Measurements from ENCODE around the gene DDX52. TPM values are rescaled to one million over a fixed set of nuclear protein-coding genes. Genes with fewer than 3 reads are reported as not detected.

The DDX52 gene
- total and polyA plus RNA-seq, 9 of the 15 experiments (the other 6 are each of a cell fraction or from before 2014, with no cell fraction given): 19.1 to 50.5 (median 34.8) TPM

GRCh38 chr17:37614823-37615222 is 28.4 kb downstream of the DDX52 start (continued):
- TF ChIP-seq, protein P1, sequence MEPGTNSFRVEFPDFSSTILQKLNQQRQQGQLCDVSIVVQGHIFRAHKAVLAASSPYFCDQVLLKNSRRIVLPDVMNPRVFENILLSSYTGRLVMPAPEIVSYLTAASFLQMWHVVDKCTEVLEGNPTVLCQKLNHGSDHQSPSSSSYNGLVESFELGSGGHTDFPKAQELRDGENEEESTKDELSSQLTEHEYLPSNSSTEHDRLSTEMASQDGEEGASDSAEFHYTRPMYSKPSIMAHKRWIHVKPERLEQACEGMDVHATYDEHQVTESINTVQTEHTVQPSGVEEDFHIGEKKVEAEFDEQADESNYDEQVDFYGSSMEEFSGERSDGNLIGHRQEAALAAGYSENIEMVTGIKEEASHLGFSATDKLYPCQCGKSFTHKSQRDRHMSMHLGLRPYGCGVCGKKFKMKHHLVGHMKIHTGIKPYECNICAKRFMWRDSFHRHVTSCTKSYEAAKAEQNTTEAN (CRISPR knock-in tag; IDR thresholded peaks at IDR 0.05): no peak
- TF ChIP-seq CTCFL (IDR thresholded peaks at IDR 0.05; ENCODE audit: borderline replicate concordance, insufficient read depth, low read depth, low read length, poor library complexity, severe bottlenecking): no peak
- no peak for TF ChIP-seq L3MBTL2 (IDR thresholded peaks at IDR 0.05)
- no peak for TF ChIP-seq VEZF1 (CRISPR knock-in tag; IDR thresholded peaks at IDR 0.05)
- TF ChIP-seq IRF1 (CRISPR knock-in tag; IDR thresholded peaks at IDR 0.05; ENCODE audit: borderline replicate concordance): no peak
- no peak for TF ChIP-seq FOXK1 (CRISPR knock-in tag; IDR thresholded peaks at IDR 0.05; ENCODE audit: borderline replicate concordance)
- TF ChIP-seq HOXB6 (CRISPR knock-in tag; IDR thresholded peaks at IDR 0.05; ENCODE audit: borderline replicate concordance): no peak
- TF ChIP-seq, protein P2, sequence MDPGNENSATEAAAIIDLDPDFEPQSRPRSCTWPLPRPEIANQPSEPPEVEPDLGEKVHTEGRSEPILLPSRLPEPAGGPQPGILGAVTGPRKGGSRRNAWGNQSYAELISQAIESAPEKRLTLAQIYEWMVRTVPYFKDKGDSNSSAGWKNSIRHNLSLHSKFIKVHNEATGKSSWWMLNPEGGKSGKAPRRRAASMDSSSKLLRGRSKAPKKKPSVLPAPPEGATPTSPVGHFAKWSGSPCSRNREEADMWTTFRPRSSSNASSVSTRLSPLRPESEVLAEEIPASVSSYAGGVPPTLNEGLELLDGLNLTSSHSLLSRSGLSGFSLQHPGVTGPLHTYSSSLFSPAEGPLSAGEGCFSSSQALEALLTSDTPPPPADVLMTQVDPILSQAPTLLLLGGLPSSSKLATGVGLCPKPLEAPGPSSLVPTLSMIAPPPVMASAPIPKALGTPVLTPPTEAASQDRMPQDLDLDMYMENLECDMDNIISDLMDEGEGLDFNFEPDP (CRISPR knock-in tag; IDR thresholded peaks at IDR 0.05): no peak
- TF ChIP-seq HLTF (IDR thresholded peaks at IDR 0.05): no peak

Measured in K562 (cell line).